Activated T-cell treated with anti-CD3 and anti-CD28 coated beads, Interleukin-2, amount 50 U/mL, for 1 hour (primary cell): Measurements from ENCODE around the gene RBM45.

Experiments
- DNase-seq: peaks from one replicate; pipeline ENCODE4 v3.0.0-alpha.2; 2020

RBM45 gene

DNA sequence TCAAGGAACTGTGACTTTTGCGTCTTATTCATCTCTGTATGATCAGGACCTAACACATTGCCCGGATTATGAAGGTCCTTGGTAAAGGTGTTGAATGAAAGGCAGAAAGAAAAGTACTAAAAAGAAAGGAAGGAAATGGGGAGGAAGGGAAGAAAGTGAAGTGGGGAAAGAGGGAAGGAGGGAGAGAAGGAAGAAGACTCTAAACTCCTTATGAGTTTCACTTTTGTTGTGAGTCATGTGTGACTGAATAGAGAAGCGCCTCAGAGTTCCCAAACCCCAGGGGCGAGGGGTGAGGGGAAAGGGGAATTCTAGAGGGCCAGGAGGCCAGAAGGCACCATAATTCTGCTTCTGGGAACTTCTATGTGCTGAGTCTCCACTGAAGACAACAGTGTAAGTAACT lies 51.2 kb downstream of the RBM45 start:
- DNase-seq: no peak

DNA sequence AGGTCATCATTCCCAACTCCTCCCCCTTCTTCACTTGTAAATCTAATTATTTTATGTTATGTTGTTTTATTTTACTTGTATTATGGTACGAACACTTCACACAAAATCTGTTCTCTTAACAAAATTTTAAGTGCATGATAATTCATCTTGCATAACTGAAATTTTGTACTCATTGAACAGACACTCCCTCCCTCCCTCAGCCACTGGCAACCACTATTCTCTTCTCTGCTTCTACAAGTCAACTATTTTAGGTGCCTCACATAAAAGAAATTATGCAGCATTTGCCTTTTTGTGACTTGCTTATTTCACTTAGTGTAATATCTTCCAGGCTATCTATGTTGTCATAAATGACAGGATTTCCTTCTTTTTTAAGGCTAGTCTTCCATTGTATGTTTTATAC lies 51.7 kb downstream of the RBM45 start:
- no peak for DNase-seq

DNA sequence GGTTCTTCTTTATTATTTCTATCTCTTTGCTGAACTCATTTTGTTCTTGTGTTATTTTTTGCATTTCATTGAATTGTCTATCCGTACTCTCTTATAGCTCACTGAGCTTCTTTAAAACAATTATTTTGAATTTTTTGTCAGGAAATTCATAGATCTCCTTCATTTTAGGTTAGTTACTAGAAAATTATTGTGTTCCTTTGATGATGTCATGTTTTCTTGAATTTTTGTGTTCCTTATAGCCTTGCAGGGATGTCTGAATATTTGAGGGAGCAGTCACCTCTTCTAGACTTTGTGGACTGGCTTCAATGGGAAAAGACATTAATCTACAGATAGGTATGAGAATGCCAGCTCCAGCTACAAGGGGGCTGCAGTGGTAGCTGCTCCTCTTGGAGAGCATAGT lies 61.4 kb downstream of the RBM45 start:
- no peak for DNase-seq

DNA sequence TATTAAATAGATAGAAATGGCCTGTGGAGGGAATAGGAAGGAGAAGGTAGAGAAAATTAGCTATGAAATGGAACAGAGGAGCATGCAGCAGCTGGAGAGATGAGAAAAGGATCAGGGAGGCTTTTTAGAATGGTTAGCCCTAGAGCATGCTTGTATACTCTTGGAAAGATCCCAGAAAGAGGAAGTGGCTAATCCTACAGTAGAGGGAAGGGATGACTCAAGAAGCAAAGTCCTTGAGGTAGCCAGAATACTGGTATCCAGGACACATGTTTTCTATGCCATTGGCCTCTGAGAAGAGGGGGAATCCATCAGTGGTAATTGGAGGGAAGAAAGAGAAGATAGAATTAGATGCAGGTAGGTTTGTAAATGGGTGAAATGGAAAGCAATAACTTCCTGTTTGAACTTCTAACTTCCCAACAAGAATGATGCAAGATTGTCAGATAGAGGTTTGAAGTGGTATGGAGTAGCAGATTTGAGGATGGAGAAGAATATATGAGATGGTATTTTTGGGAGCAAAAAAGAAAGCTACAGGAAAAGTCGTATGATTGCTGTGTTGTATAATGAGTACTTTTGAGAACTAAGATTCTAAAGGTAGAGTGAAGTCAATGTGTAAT lies 64.9 kb downstream of the RBM45 start:
- DNase-seq: no peak
